ENCODE data around the gene KCNQ1.

GRCh38 chr11:2647953-2648352 lies 203.1 kb downstream of the KCNQ1 start:
- TF ChIP-seq CTCF (IDR thresholded peaks at IDR 0.05): no peak
- TF ChIP-seq EZH2 (IDR thresholded peaks at IDR 0.05; ENCODE audit: borderline replicate concordance, insufficient read depth, low read depth, low read length, poor library complexity, severe bottlenecking): no peak

Data from B cell (primary cell).